NK-92 (cell line): Measurements from ENCODE around the gene CXCL3.

ENCODE experiments used
- DNase-seq: peaks from one replicate; lab custom pipeline; 2025; ENCODE audit not compliant: unreplicated experiment; lab: John Stamatoyannopoulos, UW

The CXCL3 gene

GRCh38 chr4:74056114-74056857 is 17.8 kb upstream of the CXCL3 start:
- no peak for DNase-seq

- DNase-seq, result no peak
Observed at GRCh38 chr4:74055498-74055897, 17.0 kb upstream of the CXCL3 start.

- no peak for DNase-seq
Observed at GRCh38 chr4:74055096-74055495, 16.6 kb upstream of the CXCL3 start.

DNA sequence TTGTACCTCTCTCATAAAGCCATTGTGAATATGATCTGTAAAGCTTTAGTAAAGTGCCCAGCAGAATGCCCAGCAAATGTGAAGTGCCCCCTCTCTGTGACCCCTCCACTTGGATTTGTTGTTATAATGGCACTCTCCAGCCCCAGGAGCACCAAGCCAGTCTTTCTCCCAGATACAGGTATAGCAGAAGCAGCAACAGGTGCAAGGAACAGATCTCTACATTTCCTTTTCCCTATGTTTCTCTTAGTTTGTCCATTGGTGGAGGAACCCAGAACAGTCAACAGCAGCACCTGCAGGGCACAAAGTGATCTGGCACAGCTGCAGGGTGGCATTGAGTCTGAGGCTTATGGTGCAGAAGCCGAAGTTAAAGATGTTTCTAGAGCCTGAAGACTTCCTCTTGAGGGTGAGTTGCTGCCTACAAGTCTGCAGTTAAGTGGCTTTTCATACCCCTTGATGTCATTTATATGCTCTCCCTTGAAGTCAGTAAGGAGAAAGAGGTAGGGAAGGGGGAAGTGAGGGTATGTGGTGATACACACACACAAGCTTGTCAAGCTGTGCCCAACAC is 16.1 kb upstream of the CXCL3 start:
- no peak for DNase-seq

DNA sequence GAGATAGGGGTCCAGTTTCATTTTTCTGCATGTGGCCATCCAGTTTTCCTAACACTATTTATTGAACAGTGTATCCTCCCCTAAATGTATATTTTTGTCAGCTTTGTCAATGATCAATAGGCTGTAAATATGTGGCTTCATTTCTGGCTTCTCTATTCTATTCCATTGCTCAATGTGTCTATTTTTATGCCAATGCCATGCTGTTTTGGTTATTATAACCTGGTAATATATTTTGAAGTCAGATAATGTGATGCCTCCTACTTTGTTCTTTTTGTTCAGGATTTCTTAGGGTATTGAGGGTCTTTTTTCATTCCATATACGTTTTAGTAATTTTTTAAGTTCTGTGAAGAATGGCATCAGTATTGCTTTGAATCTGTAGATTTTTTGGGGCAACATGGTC is 8.7 kb upstream of the CXCL3 start:
- DNase-seq, result no peak

DNA sequence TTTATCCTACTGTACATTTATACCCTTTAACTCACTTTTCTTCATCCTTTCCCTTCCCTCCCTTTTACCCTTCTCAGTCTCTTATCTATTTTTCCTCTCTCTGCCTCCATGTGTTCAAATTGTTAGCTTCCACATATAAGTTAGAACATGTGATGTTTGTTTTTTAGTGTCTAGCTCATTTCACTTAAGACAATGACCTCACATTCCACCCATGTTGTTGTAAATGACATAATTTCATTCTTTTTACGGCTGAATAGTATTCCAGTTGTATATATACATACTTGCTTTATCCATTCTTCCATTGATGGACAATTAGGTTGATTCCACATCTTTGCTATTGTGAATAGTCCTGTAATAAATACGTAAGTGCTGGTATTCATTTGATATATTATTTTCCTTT is 7.3 kb upstream of the CXCL3 start:
- no peak for DNase-seq

- no peak for DNase-seq
Observed at GRCh38 chr4:74045247-74045646, 6.8 kb upstream of the CXCL3 start.

DNA sequence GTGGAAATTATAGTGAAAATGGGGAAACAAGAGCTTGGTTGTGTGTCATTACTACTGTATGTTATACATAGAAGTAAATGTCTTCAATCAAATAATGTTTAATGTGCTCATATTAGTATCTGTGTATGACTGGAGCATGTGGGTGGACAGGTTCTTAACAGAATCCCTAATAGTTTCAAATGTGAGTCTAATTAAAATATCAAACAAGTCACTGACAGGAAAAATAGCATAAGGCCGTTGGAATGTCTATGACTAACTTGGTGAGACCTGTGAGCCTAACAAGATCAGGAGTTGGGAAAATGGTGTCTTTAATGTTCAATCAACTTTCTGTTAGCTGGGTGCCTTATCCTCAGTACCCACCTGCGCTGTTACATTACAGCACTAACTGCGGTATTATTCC is 6.2 kb upstream of the CXCL3 start:
- DNase-seq, result no peak

GRCh38 chr4:74042681-74043080 is 4.2 kb upstream of the CXCL3 start:
- no peak for DNase-seq

DNA sequence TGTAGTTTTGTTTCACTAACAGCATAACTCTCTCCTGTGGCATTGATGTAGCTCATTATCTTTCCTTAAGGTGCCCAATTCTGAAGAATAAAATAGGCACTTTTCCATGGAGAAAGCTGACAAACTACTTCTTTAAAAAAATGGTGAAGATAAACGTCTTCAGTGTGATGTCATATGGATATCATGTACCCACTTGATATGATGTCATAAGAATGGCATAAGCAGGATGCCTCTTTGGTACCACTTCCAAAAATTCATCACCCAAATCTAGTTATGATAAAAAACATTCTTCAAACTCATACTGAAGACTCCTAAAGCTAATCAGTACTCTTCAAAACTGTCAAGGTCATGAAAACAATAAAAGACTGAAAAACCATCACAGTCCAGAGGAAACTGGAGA is 2.9 kb upstream of the CXCL3 start:
- no peak for DNase-seq

DNA sequence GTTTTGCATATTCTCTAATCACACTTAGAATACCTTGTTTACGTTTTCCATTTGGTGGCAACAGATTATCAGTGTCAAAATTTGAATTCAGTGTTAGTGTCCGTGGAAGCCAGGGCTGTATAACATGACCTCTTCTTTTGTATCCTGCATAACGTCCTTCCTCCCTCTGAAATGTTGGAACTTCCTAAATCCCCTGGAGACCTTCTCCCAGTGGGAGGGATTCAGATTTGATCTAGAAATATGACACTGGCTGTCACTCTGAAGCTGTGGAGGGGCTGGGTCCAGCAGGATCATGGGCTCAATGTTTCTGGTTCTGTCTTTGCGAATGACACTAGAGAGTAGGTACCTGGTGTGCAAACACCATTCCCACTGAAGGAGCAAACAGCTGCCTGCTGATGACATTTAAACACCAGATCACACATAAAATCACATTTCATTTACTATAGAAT is 850 bp upstream of the CXCL3 start:
- no peak for DNase-seq

- no peak for DNase-seq
Observed at GRCh38 chr4:74038086-74038424, 434 bp downstream of the CXCL3 start.

GRCh38 chr4:74037076-74037955 is 1.2 kb downstream of the CXCL3 start:
- DNase-seq, result no peak

- DNase-seq, result no peak
Observed at GRCh38 chr4:74033739-74034138, 4.8 kb downstream of the CXCL3 start.

- no peak for DNase-seq
Observed at GRCh38 chr4:74032064-74032463, 6.4 kb downstream of the CXCL3 start.

DNA sequence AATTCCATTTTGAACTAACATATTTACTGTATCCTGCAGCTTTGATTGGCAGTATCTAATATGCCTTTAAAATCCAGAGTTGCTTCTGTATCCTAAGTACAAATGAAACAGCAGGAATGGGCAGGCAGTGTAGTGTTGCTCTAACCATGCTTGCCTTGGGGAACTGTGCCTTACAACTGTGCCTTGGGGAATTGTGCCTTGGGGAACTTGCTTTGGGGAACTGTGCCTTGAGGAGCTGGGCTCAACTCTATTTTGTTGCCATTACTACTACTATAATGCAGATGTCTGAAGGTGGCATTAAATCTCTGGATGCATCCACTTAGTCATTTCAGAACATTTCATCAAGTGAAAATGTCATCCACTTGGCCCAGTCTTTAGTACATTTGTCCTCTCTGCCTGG is 6.9 kb downstream of the CXCL3 start:
- DNase-seq, result no peak

- DNase-seq, result no peak
Observed at GRCh38 chr4:74030285-74030684, 8.2 kb downstream of the CXCL3 start.

DNA sequence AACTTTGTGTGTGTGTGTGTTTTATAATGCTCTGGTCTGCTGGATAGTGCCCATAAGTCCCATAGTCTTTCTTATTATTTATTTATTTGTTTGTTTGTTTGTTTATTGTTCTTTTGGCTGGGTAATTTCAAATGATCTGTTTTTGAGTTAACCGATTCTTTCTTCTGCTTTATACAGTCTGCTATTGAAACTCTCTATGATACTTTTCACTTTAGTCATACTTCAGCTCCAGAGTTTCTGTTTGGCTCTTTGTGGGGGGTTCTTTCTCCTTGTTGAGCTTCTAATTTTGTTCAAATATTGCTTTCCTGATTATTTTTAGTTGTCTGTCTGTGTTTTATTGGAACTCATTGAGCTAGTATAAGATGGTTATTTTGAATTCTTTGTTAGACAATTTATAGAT is 10.0 kb downstream of the CXCL3 start:
- DNase-seq, result no peak

DNA sequence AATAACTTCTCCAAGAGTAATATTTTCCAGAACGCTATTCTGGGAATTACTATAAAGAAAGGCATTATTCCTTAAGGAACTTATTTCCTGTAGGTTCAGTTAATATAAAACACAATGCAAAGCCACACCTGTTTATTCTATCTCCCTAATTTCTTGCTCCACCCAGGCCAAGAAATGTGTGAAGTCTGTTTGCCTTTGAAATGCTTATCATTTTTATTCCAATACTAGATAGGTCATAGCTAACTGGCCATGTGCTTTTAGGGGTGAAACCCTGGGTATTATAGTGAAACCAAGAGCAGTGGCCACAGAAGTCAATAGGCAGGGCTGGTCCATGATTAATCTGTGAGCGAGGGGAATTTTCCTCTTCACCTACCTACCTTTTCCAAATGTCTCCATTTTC is 14.8 kb downstream of the CXCL3 start:
- DNase-seq, result no peak

DNA sequence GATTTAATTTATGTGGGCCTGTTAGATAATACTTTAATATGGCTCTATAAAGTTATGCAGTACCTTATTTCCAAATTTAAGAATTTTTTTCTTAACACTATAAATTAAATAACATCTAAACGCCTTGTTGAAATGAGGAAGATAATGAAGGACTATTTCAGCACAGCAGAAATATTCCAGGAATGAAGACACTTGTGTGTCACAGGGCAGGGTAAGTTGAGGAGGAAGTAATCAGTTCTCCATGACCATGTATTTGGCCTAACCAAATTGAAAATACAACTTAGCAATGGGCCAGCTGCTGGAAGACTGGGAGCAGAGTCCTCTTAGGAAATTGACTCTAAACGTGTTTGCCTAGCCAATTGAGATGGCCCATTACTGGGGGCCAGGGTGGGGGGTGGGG is 16.9 kb downstream of the CXCL3 start:
- DNase-seq, result no peak

GRCh38 chr4:74018771-74019170 is 19.7 kb downstream of the CXCL3 start:
- DNase-seq, result no peak

GRCh38 chr4:74018116-74018515 is 20.4 kb downstream of the CXCL3 start:
- no peak for DNase-seq
